H9 (cell line): ENCODE measurements around the gene MEIS2. TPM values are rescaled to one million over a fixed set of nuclear protein-coding genes. Genes with fewer than 3 reads are reported as not detected.

Source experiments
- DNase-seq: peaks from one replicate; pipeline ENCODE4 v3.0.0-alpha.2; 2017
- H2AFZ ChIP-seq: one replicate; pipeline ENCODE4 v1.6.1; 2013; ENCODE audit warnings: mild to moderate bottlenecking, low read length, control low read depth, moderate library complexity
- H2AK5ac ChIP-seq: 2 replicates; pipeline ENCODE4 v1.6.1; 2013; ENCODE audit warnings: low read length, control low read depth, mixed read lengths; ENCODE audit not compliant: insufficient read length
- H2BK120ac ChIP-seq: one replicate; pipeline ENCODE4 v1.6.1; 2013; ENCODE audit warnings: low read depth, mild to moderate bottlenecking, low read length, control low read depth, inconsistent platforms; ENCODE audit not compliant: poor library complexity, severe bottlenecking
- H2BK12ac ChIP-seq: 2 replicates; pipeline ENCODE4 v1.6.1; 2013; ENCODE audit warnings: low read length, control low read depth, mixed read lengths, low read depth; ENCODE audit not compliant: insufficient read length
- H2BK15ac ChIP-seq: 2 replicates; pipeline ENCODE4 v1.6.1; 2013; ENCODE audit warnings: low read depth, low read length, control low read depth
- H2BK20ac ChIP-seq: one replicate; pipeline ENCODE4 v1.6.1; 2013; ENCODE audit warnings: low read depth, mild to moderate bottlenecking, low read length, control low read depth, inconsistent platforms; ENCODE audit not compliant: poor library complexity, severe bottlenecking
- H2BK5ac ChIP-seq: 2 replicates; pipeline ENCODE4 v1.6.1; 2013; ENCODE audit warnings: low read length, control low read depth, mixed read lengths; ENCODE audit not compliant: insufficient read length
- H3K14ac ChIP-seq: 2 replicates; pipeline ENCODE4 v1.6.1; 2013; ENCODE audit warnings: low read length, control low read depth; ENCODE audit not compliant: insufficient read depth
- H3K18ac ChIP-seq: 2 replicates; pipeline ENCODE4 v1.6.1; 2013; ENCODE audit warnings: low read depth, mild to moderate bottlenecking, mixed read lengths, low read length, control low read depth; ENCODE audit not compliant: insufficient read length
- H3K23ac ChIP-seq: 2 replicates; pipeline ENCODE4 v1.6.1; 2013; ENCODE audit warnings: low read length, control low read depth, mixed read lengths, low read depth; ENCODE audit not compliant: insufficient read length
- H3K23me2 ChIP-seq: 2 replicates; pipeline ENCODE4 v1.6.1; 2013; ENCODE audit warnings: low read depth, mild to moderate bottlenecking, mixed read lengths, low read length, control low read depth; ENCODE audit not compliant: insufficient read length, poor library complexity, severe bottlenecking
- H3K27ac ChIP-seq: 2 replicates; pipeline ENCODE4 v1.5.1; 2013; ENCODE audit warnings: low read length, control low read depth, mixed read lengths, low read depth; ENCODE audit not compliant: insufficient read length
- H3K27me3 ChIP-seq: 2 replicates; pipeline ENCODE4 v1.6.1; 2013; ENCODE audit warnings: low read length, control low read depth, inconsistent platforms; ENCODE audit not compliant: insufficient read depth
- H3K4ac ChIP-seq: 2 replicates; pipeline ENCODE4 v1.6.1; 2013; ENCODE audit warnings: low read depth, mild to moderate bottlenecking, control low read depth, inconsistent platforms, low read length, moderate library complexity
- H3K4me1 ChIP-seq: 2 replicates; pipeline ENCODE4 v1.6.1; 2013; ENCODE audit warnings: low read length, control low read depth, inconsistent platforms; ENCODE audit not compliant: insufficient read depth
- H3K4me2 ChIP-seq: 2 replicates; pipeline ENCODE4 v1.6.1; 2013; ENCODE audit warnings: low read length, control low read depth, mixed read lengths; ENCODE audit not compliant: insufficient read length, insufficient read depth
- H3K56ac ChIP-seq: 2 replicates; pipeline ENCODE4 v1.6.1; 2013; ENCODE audit warnings: low read depth, mild to moderate bottlenecking, mixed read lengths, low read length, control low read depth; ENCODE audit not compliant: insufficient read length
- H3K79me1 ChIP-seq: 2 replicates; pipeline ENCODE4 v1.6.1; 2013; ENCODE audit warnings: low read depth, mild to moderate bottlenecking, moderate library complexity, low read length, control low read depth, inconsistent platforms; ENCODE audit not compliant: insufficient read depth, poor library complexity, severe bottlenecking
- H3K79me2 ChIP-seq: 2 replicates; pipeline ENCODE4 v1.6.1; 2013; ENCODE audit warnings: low read length, control low read depth, inconsistent platforms; ENCODE audit not compliant: insufficient read depth
- H3K9ac ChIP-seq: 2 replicates; pipeline ENCODE4 v1.6.1; 2013; ENCODE audit warnings: low read length, control low read depth, mixed read lengths; ENCODE audit not compliant: insufficient read length; ENCODE audit errors: extremely low read depth
- H3K9me3 ChIP-seq: one replicate; pipeline ENCODE4 v1.6.1; 2013; ENCODE audit warnings: low read depth, low read length, inconsistent platforms; ENCODE audit not compliant: control insufficient read depth
- H3T11ph ChIP-seq: one replicate; pipeline ENCODE4 v1.6.1; 2013; ENCODE audit warnings: mild to moderate bottlenecking, low read length, control low read depth, inconsistent platforms
- H4K20me1 ChIP-seq: one replicate; pipeline ENCODE4 v1.6.1; 2013; ENCODE audit not compliant: control insufficient read depth, insufficient read length, insufficient read depth
- H4K5ac ChIP-seq: 2 replicates; pipeline ENCODE4 v1.6.1; 2013; ENCODE audit warnings: low read depth, mild to moderate bottlenecking, mixed read lengths, low read length, control low read depth; ENCODE audit not compliant: insufficient read length
- H4K8ac ChIP-seq: replicated peaks from 2 replicates; pipeline ENCODE4 v1.6.1; 2013; ENCODE audit warnings: low read length, control low read depth, mixed read lengths, low read depth; ENCODE audit not compliant: insufficient read length
- H4K91ac ChIP-seq: 2 replicates; pipeline ENCODE4 v1.6.1; 2013; ENCODE audit warnings: low read depth, mild to moderate bottlenecking, moderate library complexity, mixed read lengths, low read length, control low read depth; ENCODE audit not compliant: insufficient read length
- H3K27ac Mint-ChIP-seq, 3 experiments: 2 replicates in 2 of 3; 3 replicates in 1 of 3; pipeline ENCODE4 v1.8.0; 2020 to 2021; ENCODE audit warnings: mixed read lengths in 3 of 3, mild to moderate bottlenecking in 1 of 3, moderate library complexity in 1 of 3
- H3K27me3 Mint-ChIP-seq: 2 replicates; pipeline ENCODE4 v1.8.0; 2021; ENCODE audit warnings: low read depth, mild to moderate bottlenecking, moderate library complexity, mixed read lengths
- H3K36me3 Mint-ChIP-seq, 3 experiments: 2 replicates in 2 of 3; 3 replicates in 1 of 3; pipeline ENCODE4 v1.8.0; 2020 to 2021; ENCODE audit warnings: low read depth in 3 of 3, mixed read lengths in 3 of 3; ENCODE audit not compliant: insufficient read depth in 1 of 3
- H3K4me1 Mint-ChIP-seq, 2 experiments: 2 replicates each; pipeline ENCODE4 v1.8.0; 2020; ENCODE audit warnings: mixed read lengths in 2 of 2
- H3K4me3 Mint-ChIP-seq, 2 experiments: 2 replicates in 1 of 2; 3 replicates in 1 of 2; pipeline ENCODE4 v1.8.0; 2020 to 2021; ENCODE audit warnings: mild to moderate bottlenecking in 2 of 2, mixed read lengths in 2 of 2, moderate library complexity in 1 of 2
- H3K9me3 Mint-ChIP-seq, 2 experiments: 2 replicates in 1 of 2; 3 replicates in 1 of 2; pipeline ENCODE4 v1.8.0; 2020; ENCODE audit warnings: mild to moderate bottlenecking in 2 of 2, mixed read lengths in 2 of 2, moderate library complexity in 1 of 2
- CTCF ChIP-seq: fragments of 200-600 bp; sonication (generic); conservative IDR thresholded peaks from 3 replicates; pipeline ENCODE4 v1.8.0; 2021; ENCODE audit warnings: antibody characterized with exemption, mild to moderate bottlenecking
- WGBS: extraction: QIAGEN DNeasy Blood & Tissue Kit; methylation state at CpG from one replicate; pipeline ENCODE4 v1.1.7; 2013; ENCODE audit warnings: missing lambda C conversion rate, low lambda C conversion rate, mixed read lengths; ENCODE audit not compliant: insufficient read length; ENCODE audit errors: extremely low coverage; 5-methylcytosine and 5-hydroxymethylcytosine counted together
- total RNA-seq: library from RNA; stranded (reverse); gene quantifications from 2 replicates; pipeline ENCODE4 v1.2.1, GENCODE V29; 2021

MEIS2 gene
- total RNA-seq, 1 experiment from 2014 or later: 0.35 TPM

- Histone ChIP-seq H3K4me2 (no peak overlapping the region), H4K20me1 (no peaks in the 10 kb centered on the region), H3K23me2 (no peaks in the 10 kb centered on the region), H3K4me1 (peaks cover 2% of the 10 kb centered on the region), H3T11ph (no peak overlapping the region), H3K18ac (no peak overlapping the region), H3K23ac (no peak overlapping the region), H3K4ac (no peak overlapping the region), H3K9ac (no peak overlapping the region), H3K27ac (no peak overlapping the region), H3K9me3 (no peaks in the 10 kb centered on the region), H2BK20ac (no peak overlapping the region), H2BK120ac (no peak overlapping the region), H2BK12ac (no peak overlapping the region), H4K5ac (no peak overlapping the region), H3K14ac (no peak overlapping the region), H2BK5ac (no peak overlapping the region), H2AK5ac (no peak overlapping the region), H2AFZ (no peak overlapping the region), H4K91ac (no peak overlapping the region), H3K79me2 (no peaks in the 10 kb centered on the region), H4K8ac (no peak overlapping the region), H3K27me3 (peaks cover 11% of the 10 kb centered on the region; the same call in 1 of the 2 replicates), H3K56ac (no peak overlapping the region), H3K79me1 (no peaks in the 10 kb centered on the region), H2BK15ac (no peak overlapping the region)
- Mint-ChIP-seq H3K4me3 (no peak overlapping the region), H3K4me1 (peaks cover 10 to 11% of the 10 kb centered on the region in 2 experiments), H3K27me3 (peaks cover 44% of the 10 kb centered on the region), H3K9me3 (no peaks in the 10 kb centered on the region; a peak in 1 of 5 replicates), H3K27ac (no peak overlapping the region), H3K36me3 (no peaks in the 10 kb centered on the region)
- WGBS: no CpG with 5 or more reads among the region's 1 CpG
- no peak for DNase-seq
- TF ChIP-seq CTCF: no peak
These were observed 16.7 kb upstream of the MEIS2 start for GRCh38 chr15:37117030-37117429.
